GM18867 (cell line): ENCODE data around the gene GRN.

ENCODE experiments used
- ATAC-seq: cut with Tn5 transposase; IDR thresholded peaks from one replicate; pipeline ENCODE4 v1.9.1; 2021; ENCODE audit warnings: mild to moderate bottlenecking, moderate library complexity; ENCODE audit not compliant: unreplicated experiment

GRN gene

GRCh38 chr17:44344939-44345453, at the start of gene GRN:
Gene GRN, plus strand, starts transcription at chr17:44345302. Its CDS starts 3,863 bp downstream, at chr17:44349165.
- ATAC-seq: peak; percentile 65

GRCh38 chr17:44297975-44298374, 47.1 kb upstream of the GRN start:
- no peak for ATAC-seq

- no peak for ATAC-seq
These were observed 40.5 kb upstream of the GRN start for GRCh38 chr17:44304651-44305050.

- no peak for ATAC-seq
These were observed 37.5 kb upstream of the GRN start for GRCh38 chr17:44307387-44308186.

- ATAC-seq: no peak
These were observed 36.7 kb upstream of the GRN start, which contains the start of gene RUNDC3A for GRCh38 chr17:44308320-44308818. Gene RUNDC3A, plus strand, starts transcription at chr17:44308601. Its CDS starts 232 bp downstream, at chr17:44308833.

- ATAC-seq: no peak
These were observed 36.2 kb upstream of the GRN start for GRCh38 chr17:44308865-44309264.

GRCh38 chr17:44309472-44309871, 35.6 kb upstream of the GRN start:
- no peak for ATAC-seq

- no peak for ATAC-seq
These were observed 34.9 kb upstream of the GRN start for GRCh38 chr17:44310188-44310587.

GRCh38 chr17:44310609-44311376, 34.3 kb upstream of the GRN start:
- ATAC-seq: no peak

- ATAC-seq: no peak
These were observed 33.4 kb upstream of the GRN start for GRCh38 chr17:44311562-44312181.

- no peak for ATAC-seq
These were observed 32.6 kb upstream of the GRN start for GRCh38 chr17:44312396-44313104.

GRCh38 chr17:44314031-44314430, 31.1 kb upstream of the GRN start:
- ATAC-seq: no peak

GRCh38 chr17:44314524-44314868, 30.6 kb upstream of the GRN start:
- ATAC-seq: no peak

- ATAC-seq: no peak
These were observed 30.0 kb upstream of the GRN start for GRCh38 chr17:44314869-44315661.

- ATAC-seq: no peak
These were observed 29.1 kb upstream of the GRN start for GRCh38 chr17:44315760-44316731.

GRCh38 chr17:44317545-44317944, 27.6 kb upstream of the GRN start:
- ATAC-seq: no peak

GRCh38 chr17:44318077-44318892, 26.8 kb upstream of the GRN start:
- ATAC-seq: no peak

- no peak for ATAC-seq
These were observed 25.0 kb upstream of the GRN start for GRCh38 chr17:44320066-44320465.
